Endodermal cell (in vitro differentiated cells): ENCODE measurements around the gene SYNPR. TPM values are rescaled to one million over a fixed set of nuclear protein-coding genes. Genes with fewer than 3 reads are reported as not detected.

Experiments
- DNase-seq: peaks from one replicate; pipeline ENCODE4 v3.0.0-alpha.2; 2017
- H3K27ac ChIP-seq: 2 replicates; pipeline ENCODE4 v1.5.1; 2013; ENCODE audit warnings: mild to moderate bottlenecking, low read depth, low read length, moderate library complexity
- H3K27me3 ChIP-seq: 2 replicates; pipeline ENCODE4 v1.6.1; 2013; ENCODE audit warnings: mild to moderate bottlenecking, low read length, moderate library complexity; ENCODE audit not compliant: insufficient read depth, control insufficient read depth, poor library complexity, severe bottlenecking
- H3K36me3 ChIP-seq: 2 replicates; pipeline ENCODE4 v1.7.0; 2013; ENCODE audit warnings: mild to moderate bottlenecking, low read length, moderate library complexity; ENCODE audit not compliant: control insufficient read depth, insufficient read depth
- H3K4me1 ChIP-seq: one replicate; pipeline ENCODE4 v1.7.0; 2013; ENCODE audit warnings: low read length; ENCODE audit not compliant: control insufficient read depth, insufficient read depth
- H3K4me3 ChIP-seq: 2 replicates; pipeline ENCODE4 v1.5.1; 2013; ENCODE audit warnings: mild to moderate bottlenecking, low read length, moderate library complexity
- H3K9ac ChIP-seq: 2 replicates; pipeline ENCODE4 v1.6.1; 2013; ENCODE audit warnings: mild to moderate bottlenecking, low read length, moderate library complexity; ENCODE audit not compliant: poor library complexity, severe bottlenecking; ENCODE audit errors: extremely low read depth
- H3K9me3 ChIP-seq: 2 replicates; pipeline ENCODE4 v1.6.1; 2013; ENCODE audit warnings: mild to moderate bottlenecking, low read length, moderate library complexity; ENCODE audit not compliant: control insufficient read depth
- H3K27ac Mint-ChIP-seq: 2 replicates; pipeline ENCODE4 v1.8.0; 2020; ENCODE audit warnings: mixed read lengths
- H3K27me3 Mint-ChIP-seq: 2 replicates; pipeline ENCODE4 v1.8.0; 2021; ENCODE audit warnings: mild to moderate bottlenecking, mixed read lengths; ENCODE audit not compliant: insufficient read depth
- H3K36me3 Mint-ChIP-seq: 2 replicates; pipeline ENCODE4 v1.8.0; 2020; ENCODE audit warnings: low read depth, mixed read lengths
- H3K4me1 Mint-ChIP-seq: 2 replicates; pipeline ENCODE4 v1.8.0; 2020; ENCODE audit warnings: mixed read lengths
- H3K4me3 Mint-ChIP-seq: 2 replicates; pipeline ENCODE4 v1.8.0; 2020; ENCODE audit warnings: mild to moderate bottlenecking, moderate library complexity, mixed read lengths
- H3K9me3 Mint-ChIP-seq: 2 replicates; pipeline ENCODE4 v1.8.0; 2020; ENCODE audit warnings: mild to moderate bottlenecking, mixed read lengths
- WGBS, 2 experiments: methylation state at CpG; one replicate each; pipeline versions ENCODE4 v1.1.5 to v1.1.7; 2013; ENCODE audit warnings: missing lambda C conversion rate in 2 of 2, mixed read lengths in 1 of 2; ENCODE audit not compliant: insufficient coverage in 1 of 2, insufficient read length in 1 of 2; 5-methylcytosine and 5-hydroxymethylcytosine counted together
- total RNA-seq, 2 donors: library from RNA; stranded (reverse); fragmentation: NEBNext Ultra II Directional in 1 of 2; extraction: Animal tissue kit (Norgen Biotek cat#: 25700) in 1 of 2; gene quantifications; 2 replicates in 1 of 2; 3 replicates in 1 of 2; pipeline ENCODE4 v1.2.1, GENCODE V29; 2021
- TF ChIP-seq, protein P1 (sequence below): fragments of 200-600 bp; sonication (generic); conservative IDR thresholded peaks from 2 replicates; pipeline ENCODE4 v1.5.0; 2021; ENCODE audit warnings: antibody characterized with exemption, mild to moderate bottlenecking

SYNPR gene
- total RNA-seq, 2 donors from 2014 or later, result not detected

GRCh38 chr3:63429905-63430304 lies 151.8 kb downstream of the SYNPR start:
- Histone ChIP-seq H3K9me3 (no peaks in the 10 kb centered on the region), H3K36me3 (no peaks in the 10 kb centered on the region), H3K4me3 (no peak overlapping the region), H3K27me3 (peaks cover 11% of the 10 kb centered on the region), H3K9ac (no peak overlapping the region), H3K4me1 (peaks cover 4% of the 10 kb centered on the region), H3K27ac (no peak overlapping the region)
- H3K9me3 Mint-ChIP-seq, result no peaks in the 10 kb centered on the region
- 71 to 100% methylated on average over 1 to 2 of the region's 2 CpGs for WGBS, 2 experiments
- peaks cover 12% of the 10 kb centered on the region for H3K4me1 Mint-ChIP-seq
- TF ChIP-seq, protein P1, sequence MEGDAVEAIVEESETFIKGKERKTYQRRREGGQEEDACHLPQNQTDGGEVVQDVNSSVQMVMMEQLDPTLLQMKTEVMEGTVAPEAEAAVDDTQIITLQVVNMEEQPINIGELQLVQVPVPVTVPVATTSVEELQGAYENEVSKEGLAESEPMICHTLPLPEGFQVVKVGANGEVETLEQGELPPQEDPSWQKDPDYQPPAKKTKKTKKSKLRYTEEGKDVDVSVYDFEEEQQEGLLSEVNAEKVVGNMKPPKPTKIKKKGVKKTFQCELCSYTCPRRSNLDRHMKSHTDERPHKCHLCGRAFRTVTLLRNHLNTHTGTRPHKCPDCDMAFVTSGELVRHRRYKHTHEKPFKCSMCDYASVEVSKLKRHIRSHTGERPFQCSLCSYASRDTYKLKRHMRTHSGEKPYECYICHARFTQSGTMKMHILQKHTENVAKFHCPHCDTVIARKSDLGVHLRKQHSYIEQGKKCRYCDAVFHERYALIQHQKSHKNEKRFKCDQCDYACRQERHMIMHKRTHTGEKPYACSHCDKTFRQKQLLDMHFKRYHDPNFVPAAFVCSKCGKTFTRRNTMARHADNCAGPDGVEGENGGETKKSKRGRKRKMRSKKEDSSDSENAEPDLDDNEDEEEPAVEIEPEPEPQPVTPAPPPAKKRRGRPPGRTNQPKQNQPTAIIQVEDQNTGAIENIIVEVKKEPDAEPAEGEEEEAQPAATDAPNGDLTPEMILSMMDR, result no peak
- H3K4me3 Mint-ChIP-seq, result no peak overlapping the region
- H3K36me3 Mint-ChIP-seq, result no peaks in the 10 kb centered on the region
- H3K27me3 Mint-ChIP-seq, result peaks cover 11% of the 10 kb centered on the region
- DNase-seq, result no peak
- no peak overlapping the region for H3K27ac Mint-ChIP-seq

GRCh38 chr3:63430875-63431274 lies 152.8 kb downstream of the SYNPR start:
- Histone ChIP-seq H3K27me3 (peaks cover 11% of the 10 kb centered on the region), H3K9ac (no peak overlapping the region), H3K36me3 (no peaks in the 10 kb centered on the region), H3K4me3 (no peak overlapping the region), H3K27ac (no peak overlapping the region), H3K9me3 (no peaks in the 10 kb centered on the region), H3K4me1 (peaks cover 4% of the 10 kb centered on the region)
- no peak overlapping the region for H3K4me3 Mint-ChIP-seq
- no peaks in the 10 kb centered on the region for H3K36me3 Mint-ChIP-seq
- H3K27me3 Mint-ChIP-seq, result peaks cover 11% of the 10 kb centered on the region
- TF ChIP-seq, protein P1, result no peak
- H3K27ac Mint-ChIP-seq, result no peak overlapping the region
- DNase-seq, result no peak
- peaks cover 16% of the 10 kb centered on the region for H3K4me1 Mint-ChIP-seq
- H3K9me3 Mint-ChIP-seq, result no peaks in the 10 kb centered on the region

DNA sequence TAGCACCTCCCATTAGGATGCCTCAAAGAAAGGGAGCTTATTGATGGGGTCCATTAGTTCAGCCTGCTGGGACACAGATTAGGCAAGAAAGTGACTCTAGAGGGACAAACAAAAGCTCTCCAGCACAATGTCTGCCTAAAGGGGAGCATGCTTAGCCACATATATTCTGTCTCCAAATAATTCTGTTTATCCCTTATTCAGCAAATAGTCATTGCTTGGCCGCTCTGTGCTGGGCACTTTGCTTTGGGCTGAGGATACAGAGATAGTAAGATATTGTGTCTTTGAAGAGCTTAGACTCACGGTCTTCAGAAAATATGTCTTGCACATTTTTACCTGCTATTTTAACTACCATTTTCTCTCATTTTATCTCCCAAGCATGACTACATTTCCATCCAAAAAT lies 159.8 kb downstream of the SYNPR start:
- peaks cover 37% of the 10 kb centered on the region for H3K4me1 Mint-ChIP-seq
- no peaks in the 10 kb centered on the region for H3K9me3 ChIP-seq
- no peaks in the 10 kb centered on the region for H3K36me3 Mint-ChIP-seq
- peaks cover 16% of the 10 kb centered on the region for H3K27me3 Mint-ChIP-seq
- H3K4me1 ChIP-seq, result peaks cover 12% of the 10 kb centered on the region
- H3K36me3 ChIP-seq, result no peaks in the 10 kb centered on the region
- no peak overlapping the region for H3K9ac ChIP-seq
- no peak overlapping the region for H3K4me3 Mint-ChIP-seq
- no peak overlapping the region for H3K4me3 ChIP-seq
- 95 to 100% methylated on average over 1 to 2 of the region's 2 CpGs for WGBS, 2 experiments
- H3K27ac Mint-ChIP-seq, result no peak overlapping the region
- no peak overlapping the region for H3K27ac ChIP-seq
- DNase-seq, result no peak
- H3K27me3 ChIP-seq, result peaks cover 11% of the 10 kb centered on the region
- H3K9me3 Mint-ChIP-seq, result no peaks in the 10 kb centered on the region
- TF ChIP-seq, protein P1, result no peak
